Adrenal gland (tissue), 5 donors: Measurements from ENCODE around the gene AP1S3.

ENCODE experiments used
- CTCF ChIP-seq, 6 experiments: fragments of 450-650 bp in 4 of 6; fragments of 200-600 bp in 2 of 6; sonication (generic) in 1 of 6; IDR thresholded peaks; 1 replicate in 5 of 6; 2 replicates in 1 of 6; pipeline versions ENCODE4 v1.5.1 to v1.8.0; 2016 to 2021; ENCODE audit warnings: antibody characterized with exemption in 6 of 6, mild to moderate bottlenecking in 2 of 6, moderate library complexity in 1 of 6
- POLR2A ChIP-seq, 2 donors: fragments of 450-650 bp; IDR thresholded peaks; one replicate each; pipeline ENCODE4 v1.6.1; 2017; ENCODE audit warnings: antibody characterized with exemption in 2 of 2, mild to moderate bottlenecking in 2 of 2, moderate library complexity in 1 of 2
- donor health status: DM: no; HTN: no; CAD: no.

GRCh38 chr2:223856584-223856983, 19.2 kb upstream of the AP1S3 start:
- TF ChIP-seq CTCF (IDR thresholded peaks at IDR 0.05), result no peak
- TF ChIP-seq POLR2A (IDR thresholded peaks at IDR 0.05), result no peak
